H1 (cell line): Measurements from ENCODE around the gene PLD5. TPM values are rescaled to one million over a fixed set of nuclear protein-coding genes. Genes with fewer than 3 reads are reported as not detected.

Experiments used
- CHD7 ChIP-seq: fragments of 300-600 bp; sonication (generic); IDR thresholded peaks from 2 replicates; pipeline ENCODE4 v1.7.1; 2012; ENCODE audit warnings: low read length, moderate library complexity, mild to moderate bottlenecking, inconsistent platforms; ENCODE audit not compliant: insufficient replicate concordance
- SP4 ChIP-seq: IDR thresholded peaks from 2 replicates; pipeline ENCODE4 v1.6.1; 2012; ENCODE audit warnings: low read length, inconsistent platforms
- polyA plus RNA-seq, 7 experiments: library from polyadenylated mRNA; depleted of rRNA in 3 of 7; stranded (reverse) in 5 of 7; unstranded in 2 of 7; fragments of >200 nt in 5 of 7; fragments of 200-250 nt in 2 of 7; gene quantifications; 1 replicate in 5 of 7; 2 replicates in 1 of 7; 4 replicates in 1 of 7; pipeline versions ENCODE4 v1.2.1 to v1.2.3, GENCODE V29; 2011 to 2013; ENCODE audit warnings: missing spikeins in 2 of 7, mixed read lengths in 2 of 7
- total RNA-seq: library from RNA; stranded (reverse); fragmentation: NEBNext Ultra II Directional; extraction: Animal tissue kit (Norgen Biotek cat#: 25700); gene quantifications from 2 replicates; pipeline ENCODE4 v1.2.1, GENCODE V29; 2021

Gene PLD5
- total and polyA plus RNA-seq, 2 of the 8 experiments (the other 6 are each of a cell fraction or from before 2014, with no cell fraction given), result 0.86 to 8.5 TPM

- TF ChIP-seq CHD7 (no peak), SP4 (no peak)
These were observed 462.2 kb downstream of the PLD5 start (continued) for GRCh38 chr1:242062271-242062670.
